ENCODE data around the gene LINGO3. TPM values are rescaled to one million over a fixed set of nuclear protein-coding genes. Genes with fewer than 3 reads are reported as not detected.

The LINGO3 gene
- total and polyA plus RNA-seq, 10 of the 15 experiments (the other 5 are each of a cell fraction or from before 2014, with no cell fraction given): 0.09 to 2.0 (median 0.40) TPM; not detected in 5

DNA sequence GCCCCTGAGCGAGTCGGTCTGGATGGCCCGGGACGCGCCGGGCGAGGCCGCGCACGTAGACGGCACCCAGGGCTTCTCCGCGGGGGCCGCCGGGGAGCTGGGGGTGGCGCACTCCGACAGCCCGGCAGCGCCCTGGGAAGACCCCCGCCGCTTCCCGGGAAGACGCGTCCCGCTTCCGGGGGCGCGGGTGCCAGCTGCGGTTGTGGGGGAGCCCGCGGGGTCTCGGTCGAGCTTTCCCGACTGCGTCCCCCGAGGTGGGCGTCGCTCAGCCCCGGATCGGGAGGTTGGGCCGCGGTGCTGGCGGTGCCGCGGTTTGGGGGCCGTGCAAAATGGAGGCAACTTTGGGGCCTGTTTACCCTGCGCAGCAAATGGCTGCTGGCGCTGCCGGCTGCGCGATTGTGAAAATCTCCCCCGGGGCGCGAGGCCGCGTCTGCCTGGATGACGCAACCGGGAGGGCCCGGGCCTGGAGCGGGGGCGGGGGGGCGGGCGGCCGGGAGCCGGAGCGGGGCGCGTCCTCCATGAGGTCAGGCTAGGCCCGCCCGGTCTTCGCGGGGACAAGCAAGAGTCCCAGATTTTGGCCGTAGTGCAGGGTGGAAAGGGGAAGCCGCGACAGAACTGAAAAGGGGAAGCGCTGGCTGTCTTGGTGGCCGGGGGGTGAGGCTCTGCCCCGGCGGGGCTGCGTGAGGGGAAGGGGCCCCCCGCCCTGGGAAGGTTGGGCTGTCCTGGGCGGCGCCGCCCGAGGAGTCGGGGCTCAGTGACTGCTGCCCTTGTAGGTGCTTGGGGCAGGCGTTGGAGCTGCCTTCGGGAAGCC, 37.3 kb downstream of the LINGO3 start (continued):
- TF ChIP-seq, protein P1, sequence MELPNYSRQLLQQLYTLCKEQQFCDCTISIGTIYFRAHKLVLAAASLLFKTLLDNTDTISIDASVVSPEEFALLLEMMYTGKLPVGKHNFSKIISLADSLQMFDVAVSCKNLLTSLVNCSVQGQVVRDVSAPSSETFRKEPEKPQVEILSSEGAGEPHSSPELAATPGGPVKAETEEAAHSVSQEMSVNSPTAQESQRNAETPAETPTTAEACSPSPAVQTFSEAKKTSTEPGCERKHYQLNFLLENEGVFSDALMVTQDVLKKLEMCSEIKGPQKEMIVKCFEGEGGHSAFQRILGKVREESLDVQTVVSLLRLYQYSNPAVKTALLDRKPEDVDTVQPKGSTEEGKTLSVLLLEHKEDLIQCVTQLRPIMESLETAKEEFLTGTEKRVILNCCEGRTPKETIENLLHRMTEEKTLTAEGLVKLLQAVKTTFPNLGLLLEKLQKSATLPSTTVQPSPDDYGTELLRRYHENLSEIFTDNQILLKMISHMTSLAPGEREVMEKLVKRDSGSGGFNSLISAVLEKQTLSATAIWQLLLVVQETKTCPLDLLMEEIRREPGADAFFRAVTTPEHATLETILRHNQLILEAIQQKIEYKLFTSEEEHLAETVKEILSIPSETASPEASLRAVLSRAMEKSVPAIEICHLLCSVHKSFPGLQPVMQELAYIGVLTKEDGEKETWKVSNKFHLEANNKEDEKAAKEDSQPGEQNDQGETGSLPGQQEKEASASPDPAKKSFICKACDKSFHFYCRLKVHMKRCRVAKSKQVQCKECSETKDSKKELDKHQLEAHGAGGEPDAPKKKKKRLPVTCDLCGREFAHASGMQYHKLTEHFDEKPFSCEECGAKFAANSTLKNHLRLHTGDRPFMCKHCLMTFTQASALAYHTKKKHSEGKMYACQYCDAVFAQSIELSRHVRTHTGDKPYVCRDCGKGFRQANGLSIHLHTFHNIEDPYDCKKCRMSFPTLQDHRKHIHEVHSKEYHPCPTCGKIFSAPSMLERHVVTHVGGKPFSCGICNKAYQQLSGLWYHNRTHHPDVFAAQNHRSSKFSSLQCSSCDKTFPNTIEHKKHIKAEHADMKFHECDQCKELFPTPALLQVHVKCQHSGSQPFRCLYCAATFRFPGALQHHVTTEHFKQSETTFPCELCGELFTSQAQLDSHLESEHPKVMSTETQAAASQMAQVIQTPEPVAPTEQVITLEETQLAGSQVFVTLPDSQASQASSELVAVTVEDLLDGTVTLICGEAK (IDR thresholded peaks at IDR 0.05; ENCODE audit: borderline replicate concordance): no peak
- TF ChIP-seq ZSCAN29 (IDR thresholded peaks at IDR 0.05): no peak
- no peak for TF ChIP-seq NR2F1 (conservative IDR thresholded peaks at IDR 0.05)
- TF ChIP-seq CEBPB (IDR thresholded peaks at IDR 0.05; ENCODE audit: borderline replicate concordance in 1 of 2, low read depth in 2 of 2, low read length in 2 of 2): peak in 1 of 2 experiments; percentile 12; a peak in 1 of 4 replicates
- peak; percentile 75 for TF ChIP-seq POLR2A (IDR thresholded peaks at IDR 0.05; ENCODE audit: low read depth, low read length)
- TF ChIP-seq TAF1 (IDR thresholded peaks at IDR 0.05; ENCODE audit: borderline replicate concordance, low read depth, low read length): peak; percentile 68
- no peak for TF ChIP-seq ZNF24 (IDR thresholded peaks at IDR 0.05)
- TF ChIP-seq BACH1 (IDR thresholded peaks at IDR 0.05; ENCODE audit: borderline replicate concordance): peak; percentile 92; the same call in 1 of the 2 replicates
- no peak for TF ChIP-seq PAX5 (IDR thresholded peaks at IDR 0.05; ENCODE audit: borderline replicate concordance, low read depth, low read length)
- TF ChIP-seq E2F8 (IDR thresholded peaks at IDR 0.05; ENCODE audit: low read depth, partially characterized antibody): no peak
- no peak for TF ChIP-seq RB1 (IDR thresholded peaks at IDR 0.05; ENCODE audit: borderline replicate concordance)
- TF ChIP-seq NKRF (conservative IDR thresholded peaks at IDR 0.05): peak; percentile 42
- 0 out of 4 replicates have a peak, but pooled peaks of 1 of the 2 experiments have one; percentile 16 for TF ChIP-seq IKZF2 (IDR thresholded peaks at IDR 0.05)
- TF ChIP-seq, protein P2, sequence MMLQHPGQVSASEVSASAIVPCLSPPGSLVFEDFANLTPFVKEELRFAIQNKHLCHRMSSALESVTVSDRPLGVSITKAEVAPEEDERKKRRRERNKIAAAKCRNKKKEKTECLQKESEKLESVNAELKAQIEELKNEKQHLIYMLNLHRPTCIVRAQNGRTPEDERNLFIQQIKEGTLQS (IDR thresholded peaks at IDR 0.05; ENCODE audit: borderline replicate concordance, extremely low read depth, low read depth, low read length): no peak
- TF ChIP-seq EED (IDR thresholded peaks at IDR 0.05; ENCODE audit: low read depth): 0 out of 2 replicates have a peak, but pooled peaks have one; percentile 2
- TF ChIP-seq ZNF207 (IDR thresholded peaks at IDR 0.05; ENCODE audit: borderline replicate concordance): peak; percentile 76; the same call in 1 of the 2 replicates

Measured in GM12878 (cell line).